Stromal cell of bone marrow (primary cell): Measurements from ENCODE around the gene TGDS.
"Not testable (repeated sequence)": the region's sequence is repeated elsewhere in the genome, so short reads cannot be mapped to it uniquely, and the experiment has no call there.

ENCODE experiments used
- DNase-seq: peaks from one replicate; pipeline ENCODE4 v3.0.0-alpha.2; 2012; ENCODE audit warnings: low read depth

TGDS gene

GRCh38 chr13:94552095-94552494 is 43.9 kb downstream of the TGDS start:
- no peak for DNase-seq

- no peak for DNase-seq
Observed at GRCh38 chr13:94550062-94550738, 45.8 kb downstream of the TGDS start.

GRCh38 chr13:94549232-94550061 is 46.5 kb downstream of the TGDS start:
- DNase-seq: peak; percentile 85

- peak; percentile 15 for DNase-seq
Observed at GRCh38 chr13:94548821-94549231, 47.1 kb downstream of the TGDS start.

- no peak for DNase-seq
Observed at GRCh38 chr13:94548382-94548781, 47.6 kb downstream of the TGDS start.

- no peak for DNase-seq
Observed at GRCh38 chr13:94546061-94546839, 49.7 kb downstream of the TGDS start.

GRCh38 chr13:94544922-94545321 is 51.0 kb downstream of the TGDS start:
- no peak for DNase-seq

GRCh38 chr13:94542917-94543316 is 53.0 kb downstream of the TGDS start:
- DNase-seq: no peak

GRCh38 chr13:94537740-94538630 is 58.0 kb downstream of the TGDS start:
- DNase-seq: no peak

GRCh38 chr13:94535775-94536174 is 60.2 kb downstream of the TGDS start:
- no peak for DNase-seq

GRCh38 chr13:94535231-94535630 is 60.7 kb downstream of the TGDS start:
- DNase-seq: no peak

GRCh38 chr13:94534166-94534565 is 61.8 kb downstream of the TGDS start:
- DNase-seq: no peak

GRCh38 chr13:94532278-94532677 is 63.7 kb downstream of the TGDS start:
- not testable (repeated sequence) for DNase-seq

- DNase-seq: not testable (repeated sequence)
Observed at GRCh38 chr13:94526956-94527355, 69.0 kb downstream of the TGDS start.

- DNase-seq: no peak
Observed at GRCh38 chr13:94525781-94526180, 70.2 kb downstream of the TGDS start.

GRCh38 chr13:94524407-94524806 is 71.5 kb downstream of the TGDS start:
- DNase-seq: no peak
